HCT116 (cell line): ENCODE data around the gene CAPN3.

Experiments
- CBX3 ChIP-seq: IDR thresholded peaks from 2 replicates; pipeline ENCODE4 v1.6.1; 2012; ENCODE audit warnings: low read depth
- EZH2phosphoT487 ChIP-seq: fragments of 200-600 bp; IDR thresholded peaks from 2 replicates; pipeline ENCODE4 v1.6.1; 2018; ENCODE audit warnings: antibody characterized with exemption, borderline replicate concordance
- FOSL1 ChIP-seq: IDR thresholded peaks from 2 replicates; pipeline ENCODE4 v1.6.1; 2012; ENCODE audit warnings: low read depth
- JUND ChIP-seq: IDR thresholded peaks from 2 replicates; pipeline ENCODE4 v1.6.1; 2012
- POLR2A ChIP-seq: IDR thresholded peaks from 2 replicates; pipeline ENCODE4 v1.7.0; 2011; ENCODE audit warnings: borderline replicate concordance; ENCODE audit not compliant: insufficient read depth, insufficient read length; ENCODE audit errors: extremely low read depth
- SP1 ChIP-seq: IDR thresholded peaks from 2 replicates; pipeline ENCODE4 v1.6.1; 2012; ENCODE audit warnings: low read depth
- TCF7L2 ChIP-seq: IDR thresholded peaks from 2 replicates; pipeline ENCODE4 v1.7.0; 2011; ENCODE audit warnings: borderline replicate concordance, inconsistent platforms; ENCODE audit not compliant: insufficient read depth, insufficient read length; ENCODE audit errors: extremely low read depth
- YY1 ChIP-seq: IDR thresholded peaks from 2 replicates; pipeline ENCODE4 v1.6.1; 2011; ENCODE audit warnings: low read length, low read depth, moderate library complexity, mild to moderate bottlenecking; ENCODE audit not compliant: insufficient replicate concordance; ENCODE audit errors: extremely low read depth
- TF ChIP-seq, protein P1 (sequence below): IDR thresholded peaks from 2 replicates; pipeline ENCODE4 v1.6.1; 2012
- TF ChIP-seq, protein P2 (sequence below): IDR thresholded peaks from 2 replicates; pipeline ENCODE4 v1.6.1; 2012
- TF ChIP-seq, protein P3 (sequence below), 3 experiments: fragments of 200-600 bp in 1 of 3; sonication (generic) in 1 of 3; IDR thresholded peaks in 2 of 3; conservative IDR thresholded peaks in 1 of 3; 2 replicates each; pipeline ENCODE4 v1.5.1; 2012 to 2017; ENCODE audit warnings: low read depth in 2 of 3, low read length in 2 of 3, antibody characterized with exemption in 1 of 3, borderline replicate concordance in 1 of 3, control low read depth in 1 of 3, mild to moderate bottlenecking in 1 of 3, mixed read lengths in 1 of 3, mixed run types in 1 of 3, moderate library complexity in 1 of 3; ENCODE audit not compliant: insufficient read depth in 1 of 3
- TF ChIP-seq, protein P4 (sequence below): IDR thresholded peaks from 2 replicates; pipeline ENCODE4 v1.6.1; 2012; ENCODE audit warnings: low read depth

DNA sequence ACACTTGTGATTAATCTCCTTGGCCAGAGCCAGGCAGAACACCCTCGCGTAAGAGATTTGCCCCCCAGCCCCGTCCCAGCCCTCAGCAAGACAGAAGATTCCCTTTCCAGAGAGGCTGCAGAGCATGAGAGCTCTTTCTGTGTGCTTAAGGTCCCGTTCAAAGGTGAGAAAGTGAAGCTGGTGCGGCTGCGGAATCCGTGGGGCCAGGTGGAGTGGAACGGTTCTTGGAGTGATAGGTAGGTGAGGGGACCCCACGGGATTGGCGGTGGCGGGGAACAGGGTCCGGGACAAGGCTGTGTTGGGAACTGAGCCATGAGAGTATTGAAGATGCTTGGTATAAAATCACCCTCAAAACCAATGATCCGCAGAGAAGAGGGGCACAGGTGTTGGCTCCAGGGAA is 34.8 kb downstream of the CAPN3 start:
- TF ChIP-seq POLR2A: no peak
- TF ChIP-seq, protein P1, sequence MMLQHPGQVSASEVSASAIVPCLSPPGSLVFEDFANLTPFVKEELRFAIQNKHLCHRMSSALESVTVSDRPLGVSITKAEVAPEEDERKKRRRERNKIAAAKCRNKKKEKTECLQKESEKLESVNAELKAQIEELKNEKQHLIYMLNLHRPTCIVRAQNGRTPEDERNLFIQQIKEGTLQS: no peak
- TF ChIP-seq, protein P2, sequence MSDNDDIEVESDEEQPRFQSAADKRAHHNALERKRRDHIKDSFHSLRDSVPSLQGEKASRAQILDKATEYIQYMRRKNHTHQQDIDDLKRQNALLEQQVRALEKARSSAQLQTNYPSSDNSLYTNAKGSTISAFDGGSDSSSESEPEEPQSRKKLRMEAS: no peak
- TF ChIP-seq, protein P3, sequence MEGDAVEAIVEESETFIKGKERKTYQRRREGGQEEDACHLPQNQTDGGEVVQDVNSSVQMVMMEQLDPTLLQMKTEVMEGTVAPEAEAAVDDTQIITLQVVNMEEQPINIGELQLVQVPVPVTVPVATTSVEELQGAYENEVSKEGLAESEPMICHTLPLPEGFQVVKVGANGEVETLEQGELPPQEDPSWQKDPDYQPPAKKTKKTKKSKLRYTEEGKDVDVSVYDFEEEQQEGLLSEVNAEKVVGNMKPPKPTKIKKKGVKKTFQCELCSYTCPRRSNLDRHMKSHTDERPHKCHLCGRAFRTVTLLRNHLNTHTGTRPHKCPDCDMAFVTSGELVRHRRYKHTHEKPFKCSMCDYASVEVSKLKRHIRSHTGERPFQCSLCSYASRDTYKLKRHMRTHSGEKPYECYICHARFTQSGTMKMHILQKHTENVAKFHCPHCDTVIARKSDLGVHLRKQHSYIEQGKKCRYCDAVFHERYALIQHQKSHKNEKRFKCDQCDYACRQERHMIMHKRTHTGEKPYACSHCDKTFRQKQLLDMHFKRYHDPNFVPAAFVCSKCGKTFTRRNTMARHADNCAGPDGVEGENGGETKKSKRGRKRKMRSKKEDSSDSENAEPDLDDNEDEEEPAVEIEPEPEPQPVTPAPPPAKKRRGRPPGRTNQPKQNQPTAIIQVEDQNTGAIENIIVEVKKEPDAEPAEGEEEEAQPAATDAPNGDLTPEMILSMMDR (IDR thresholded peaks at IDR 0.05 in 2 of 3, conservative IDR thresholded peaks at IDR 0.05 in 1 of 3; ENCODE audit: borderline replicate concordance in 1 of 3, insufficient read depth in 1 of 3, low read depth in 2 of 3, low read length in 2 of 3): no peak
- TF ChIP-seq SP1: no peak
- TF ChIP-seq, protein P4, sequence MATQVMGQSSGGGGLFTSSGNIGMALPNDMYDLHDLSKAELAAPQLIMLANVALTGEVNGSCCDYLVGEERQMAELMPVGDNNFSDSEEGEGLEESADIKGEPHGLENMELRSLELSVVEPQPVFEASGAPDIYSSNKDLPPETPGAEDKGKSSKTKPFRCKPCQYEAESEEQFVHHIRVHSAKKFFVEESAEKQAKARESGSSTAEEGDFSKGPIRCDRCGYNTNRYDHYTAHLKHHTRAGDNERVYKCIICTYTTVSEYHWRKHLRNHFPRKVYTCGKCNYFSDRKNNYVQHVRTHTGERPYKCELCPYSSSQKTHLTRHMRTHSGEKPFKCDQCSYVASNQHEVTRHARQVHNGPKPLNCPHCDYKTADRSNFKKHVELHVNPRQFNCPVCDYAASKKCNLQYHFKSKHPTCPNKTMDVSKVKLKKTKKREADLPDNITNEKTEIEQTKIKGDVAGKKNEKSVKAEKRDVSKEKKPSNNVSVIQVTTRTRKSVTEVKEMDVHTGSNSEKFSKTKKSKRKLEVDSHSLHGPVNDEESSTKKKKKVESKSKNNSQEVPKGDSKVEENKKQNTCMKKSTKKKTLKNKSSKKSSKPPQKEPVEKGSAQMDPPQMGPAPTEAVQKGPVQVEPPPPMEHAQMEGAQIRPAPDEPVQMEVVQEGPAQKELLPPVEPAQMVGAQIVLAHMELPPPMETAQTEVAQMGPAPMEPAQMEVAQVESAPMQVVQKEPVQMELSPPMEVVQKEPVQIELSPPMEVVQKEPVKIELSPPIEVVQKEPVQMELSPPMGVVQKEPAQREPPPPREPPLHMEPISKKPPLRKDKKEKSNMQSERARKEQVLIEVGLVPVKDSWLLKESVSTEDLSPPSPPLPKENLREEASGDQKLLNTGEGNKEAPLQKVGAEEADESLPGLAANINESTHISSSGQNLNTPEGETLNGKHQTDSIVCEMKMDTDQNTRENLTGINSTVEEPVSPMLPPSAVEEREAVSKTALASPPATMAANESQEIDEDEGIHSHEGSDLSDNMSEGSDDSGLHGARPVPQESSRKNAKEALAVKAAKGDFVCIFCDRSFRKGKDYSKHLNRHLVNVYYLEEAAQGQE: no peak
- TF ChIP-seq YY1: no peak
- TF ChIP-seq JUND: no peak
- no peak for TF ChIP-seq TCF7L2
- TF ChIP-seq EZH2phosphoT487: no peak
- no peak for TF ChIP-seq FOSL1
- no peak for TF ChIP-seq CBX3
